Measurements from ENCODE around the gene EIF4EBP3. TPM values are rescaled to one million over a fixed set of nuclear protein-coding genes. Genes with fewer than 3 reads are reported as not detected.
"Not testable (repeated sequence)": the region's sequence is repeated elsewhere in the genome, so short reads cannot be mapped to it uniquely, and the experiment has no call there.

The EIF4EBP3 gene
- total RNA-seq, 2 donors from 2014 or later = 8.8 to 11.5 TPM

- DNase-seq = no peak
- intact Hi-C loops (cut with DNase I) = loop anchor here (5.0 to 10.0 kb wide), 2 partner anchors 63 to 76 kb away; partner anchors contain the start of genes CD14 (in 1 of the 2), IK (in 1 of the 2) and NDUFA2 (in 1 of the 2)
- no peak for ATAC-seq
Observed at GRCh38 chr5:140569197-140569596, 21.7 kb downstream of the EIF4EBP3 start.

- intact Hi-C loops (cut with DNase I) = no loop called here
- ATAC-seq (no peak), DNase-seq (no peak)
Observed at GRCh38 chr5:140570058-140570457, 22.6 kb downstream of the EIF4EBP3 start.

GRCh38 chr5:140570488-140570887 is 23.0 kb downstream of the EIF4EBP3 start:
- intact Hi-C loops (cut with DNase I) = no loop called here
- ATAC-seq = no peak
- DNase-seq = no peak

GRCh38 chr5:140571105-140571504 is 23.6 kb downstream of the EIF4EBP3 start:
- no peak for DNase-seq
- intact Hi-C loops (cut with DNase I) = no loop called here
- peak; percentile 17 to 62 for ATAC-seq

- intact Hi-C loops (cut with DNase I) = no loop called here
- no peak for DNase-seq
- no peak for ATAC-seq
Observed at GRCh38 chr5:140573683-140574082, 26.2 kb downstream of the EIF4EBP3 start.

GRCh38 chr5:140574165-140574564 is 26.7 kb downstream of the EIF4EBP3 start:
- intact Hi-C loops (cut with DNase I) = no loop called here
- ATAC-seq (peak; percentile 73 to 88), DNase-seq (no peak)

GRCh38 chr5:140575309-140575708 is 27.8 kb downstream of the EIF4EBP3 start:
- intact Hi-C loops (cut with DNase I) = no loop called here
- DNase-seq (peak; percentile 57), ATAC-seq (peak; percentile 56 to 60)

GRCh38 chr5:140576776-140577201 is 29.3 kb downstream of the EIF4EBP3 start:
- DNase-seq (no peak), ATAC-seq (no peak)
- intact Hi-C loops (cut with DNase I) = no loop called here

GRCh38 chr5:140579188-140579747 is 31.8 kb downstream of the EIF4EBP3 start:
- ATAC-seq; intact Hi-C loops (cut with DNase I); DNase-seq: not testable (repeated sequence)

- intact Hi-C loops (cut with DNase I) = no loop called here
- DNase-seq (no peak), ATAC-seq (no peak)
Observed at GRCh38 chr5:140587495-140587894, 40.0 kb downstream of the EIF4EBP3 start.

GRCh38 chr5:140588311-140589070 is 41.0 kb downstream of the EIF4EBP3 start:
- no peak for DNase-seq
- intact Hi-C loops (cut with DNase I) = no loop called here
- ATAC-seq = peak; percentile 47 to 67

GRCh38 chr5:140590861-140591260 is 43.4 kb downstream of the EIF4EBP3 start:
- DNase-seq = no peak
- ATAC-seq = no peak
- intact Hi-C loops (cut with DNase I) = no loop called here

- peak in 1 of 2 donors; percentile 19 for ATAC-seq
Observed at GRCh38 chr5:140591747-140592372, 44.4 kb downstream of the EIF4EBP3 start.

GRCh38 chr5:140593070-140593469 is 45.6 kb downstream of the EIF4EBP3 start:
- ATAC-seq; DNase-seq; intact Hi-C loops (cut with DNase I): not testable (repeated sequence)

More at GRCh38 chr5:140591747-140592372, 44.4 kb downstream of the EIF4EBP3 start:
- no peak for DNase-seq
- intact Hi-C loops (cut with DNase I) = no loop called here

- intact Hi-C loops (cut with DNase I) = no loop called here
- DNase-seq (no peak), ATAC-seq (no peak)
Observed at GRCh38 chr5:140594169-140594568, 46.7 kb downstream of the EIF4EBP3 start.

GRCh38 chr5:140595538-140596300 is 48.3 kb downstream of the EIF4EBP3 start:
- ATAC-seq (peak; percentile 38 to 64), DNase-seq (no peak)
- intact Hi-C loops (cut with DNase I) = no loop called here

GRCh38 chr5:140596321-140596741 is 48.9 kb downstream of the EIF4EBP3 start:
- intact Hi-C loops (cut with DNase I) = no loop called here
- DNase-seq = no peak
- peak; percentile 57 to 82 for ATAC-seq

GRCh38 chr5:140598836-140599235 is 51.4 kb downstream of the EIF4EBP3 start:
- ATAC-seq (no peak), DNase-seq (no peak)
- intact Hi-C loops (cut with DNase I) = no loop called here

Measured in left cardiac atrium (tissue), 4 donors.